ENCODE data around the gene PRKN. TPM values are rescaled to one million over a fixed set of nuclear protein-coding genes. Genes with fewer than 3 reads are reported as not detected.

Gene PRKN
- total RNA-seq, 2 donors from 2014 or later = 3.3 to 4.8 TPM

DNA sequence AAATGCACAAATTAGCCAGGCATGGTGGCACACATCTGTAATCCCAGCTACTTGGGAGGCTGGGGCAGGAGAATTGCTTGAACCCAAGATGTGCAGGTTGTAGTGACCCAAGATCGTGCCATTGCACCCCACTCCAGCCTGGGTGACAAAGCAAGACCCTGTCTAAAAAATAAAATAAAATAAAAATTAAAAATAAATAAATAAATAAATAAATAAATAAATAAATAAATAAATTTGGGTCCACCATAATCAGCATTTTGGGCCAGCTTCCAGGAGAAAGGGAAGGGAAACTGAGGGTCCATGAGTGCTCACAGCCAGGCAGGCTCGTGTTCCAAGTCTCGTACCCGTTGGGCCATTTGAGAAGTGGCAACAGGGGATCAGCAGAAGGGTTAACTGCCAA, 1322.1 kb downstream of the PRKN start:
- peaks cover 22% of the 10 kb centered on the region for H3K9me3 ChIP-seq (ENCODE audit: control insufficient read depth, low read length)
- H3K4me1 ChIP-seq (ENCODE audit: control insufficient read depth, insufficient read depth, low read length) = peaks cover 8% of the 10 kb centered on the region
- 80 to 82% methylated on average over 1 to 4 of the region's 4 CpGs for WGBS, 2 experiments (ENCODE audit: insufficient coverage in 1 of 2, insufficient read length in 1 of 2)
- H3K36me3 ChIP-seq (ENCODE audit: control insufficient read depth, insufficient read depth, low read length) = no peaks in the 10 kb centered on the region
- DNase-seq = no peak
- TF ChIP-seq CTCF (conservative IDR thresholded peaks at IDR 0.05) = no peak
- no peak overlapping the region for H3K4me3 Mint-ChIP-seq
- peaks cover 14% of the 10 kb centered on the region for H3K4me1 Mint-ChIP-seq
- no peaks in the 10 kb centered on the region for H3K36me3 Mint-ChIP-seq (ENCODE audit: low read depth)
- no peaks in the 10 kb centered on the region for H3K27me3 Mint-ChIP-seq (ENCODE audit: insufficient read depth)
- no peak overlapping the region for H3K4me3 ChIP-seq (ENCODE audit: low read length)
- no peak overlapping the region for H3K27ac Mint-ChIP-seq
- H3K27me3 ChIP-seq (ENCODE audit: control insufficient read depth, insufficient read depth, low read length, poor library complexity, severe bottlenecking) = no peaks in the 10 kb centered on the region
- no peak overlapping the region for H3K9ac ChIP-seq (ENCODE audit: extremely low read depth, low read length, poor library complexity, severe bottlenecking)
- H3K9me3 Mint-ChIP-seq = peaks cover 16% of the 10 kb centered on the region
- no peak overlapping the region for H3K27ac ChIP-seq (ENCODE audit: low read depth, low read length)

DNA sequence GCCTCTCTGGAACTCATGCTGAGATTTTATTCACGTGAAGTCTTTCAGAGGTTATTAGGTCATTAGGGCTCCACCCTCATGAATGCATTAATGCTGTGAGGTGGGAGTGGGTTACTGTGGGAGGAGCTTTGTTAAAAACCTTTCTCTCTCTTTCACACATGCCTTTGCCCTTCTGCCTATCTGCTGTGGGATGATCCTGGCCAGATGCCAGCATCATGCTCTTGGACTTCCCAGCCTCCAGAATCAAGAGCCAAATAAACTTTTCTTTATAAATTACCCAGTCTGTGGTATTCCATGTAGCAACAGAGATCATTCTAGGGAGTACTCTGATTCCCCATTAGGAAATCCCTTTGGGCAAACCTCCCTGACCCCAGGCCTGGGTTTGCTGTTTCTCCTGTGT, 1323.8 kb downstream of the PRKN start:
- Mint-ChIP-seq H3K27me3 (ENCODE audit: insufficient read depth) (peaks cover 4% of the 10 kb centered on the region), H3K4me1 (peaks cover 14% of the 10 kb centered on the region), H3K9me3 (peaks cover 21% of the 10 kb centered on the region), H3K4me3 (no peak overlapping the region), H3K36me3 (ENCODE audit: low read depth) (no peaks in the 10 kb centered on the region), H3K27ac (no peak overlapping the region)
- TF ChIP-seq CTCF (conservative IDR thresholded peaks at IDR 0.05) = no peak
- WGBS, 2 experiments (ENCODE audit: insufficient coverage in 1 of 2, insufficient read length in 1 of 2) = 88% methylated on average over 1 of the region's 1 CpG; no CpG with 5 or more reads in 1 of the 2 experiments
- peak overlapping the region; percentile 9 for H3K4me3 ChIP-seq (ENCODE audit: low read length)
- no peak for DNase-seq
- H3K36me3 ChIP-seq (ENCODE audit: control insufficient read depth, insufficient read depth, low read length) = no peaks in the 10 kb centered on the region
- peaks cover 31% of the 10 kb centered on the region for H3K9me3 ChIP-seq (ENCODE audit: control insufficient read depth, low read length)
- no peak overlapping the region for H3K9ac ChIP-seq (ENCODE audit: extremely low read depth, low read length, poor library complexity, severe bottlenecking)
- no peak overlapping the region for H3K27ac ChIP-seq (ENCODE audit: low read depth, low read length)
- no peaks in the 10 kb centered on the region for H3K27me3 ChIP-seq (ENCODE audit: control insufficient read depth, insufficient read depth, low read length, poor library complexity, severe bottlenecking)
- peaks cover 8% of the 10 kb centered on the region for H3K4me1 ChIP-seq (ENCODE audit: control insufficient read depth, insufficient read depth, low read length)

GRCh38 chr6:161401587-161402309, 1325.8 kb downstream of the PRKN start:
- peaks cover 36% of the 10 kb centered on the region for H3K9me3 ChIP-seq (ENCODE audit: control insufficient read depth, low read length)
- H3K27me3 Mint-ChIP-seq (ENCODE audit: insufficient read depth) = peaks cover 4% of the 10 kb centered on the region
- WGBS, 2 experiments (ENCODE audit: insufficient coverage in 1 of 2, insufficient read length in 1 of 2) = 86 to 91% methylated on average over 7 to 8 of the region's 8 CpGs
- no peak for TF ChIP-seq CTCF (conservative IDR thresholded peaks at IDR 0.05)
- H3K27ac Mint-ChIP-seq = no peak overlapping the region
- H3K36me3 Mint-ChIP-seq (ENCODE audit: low read depth) = no peaks in the 10 kb centered on the region
- no peaks in the 10 kb centered on the region for H3K27me3 ChIP-seq (ENCODE audit: control insufficient read depth, insufficient read depth, low read length, poor library complexity, severe bottlenecking)
- no peaks in the 10 kb centered on the region for H3K36me3 ChIP-seq (ENCODE audit: control insufficient read depth, insufficient read depth, low read length)
- H3K9me3 Mint-ChIP-seq = peaks cover 29% of the 10 kb centered on the region
- H3K27ac ChIP-seq (ENCODE audit: low read depth, low read length) = no peak overlapping the region
- H3K4me1 ChIP-seq (ENCODE audit: control insufficient read depth, insufficient read depth, low read length) = peaks cover 4% of the 10 kb centered on the region
- no peak for DNase-seq
- H3K9ac ChIP-seq (ENCODE audit: extremely low read depth, low read length, poor library complexity, severe bottlenecking) = no peak overlapping the region
- peaks cover 4% of the 10 kb centered on the region for H3K4me1 Mint-ChIP-seq
- H3K4me3 Mint-ChIP-seq = no peak overlapping the region
- H3K4me3 ChIP-seq (ENCODE audit: low read length) = no peak overlapping the region

All from endodermal cell (in vitro differentiated cells).